KBM-7 (cell line): ENCODE data around the gene TMEFF2.

ENCODE experiments used
- DNase-seq: peaks from one replicate; pipeline ENCODE4 v3.0.0-alpha.2; 2015
- in situ Hi-C: fragments of 300-500 bp; cut with MboI; formaldehyde crosslinking; loops from 2 replicates; pipeline ENCODE4 v1.14.3; 2020; ENCODE audit warnings: low sequenced_read_pairs, low pct_unique_long_range_greater_than_20kb, mixed read lengths

Gene TMEFF2

GRCh38 chr2:191999101-191999841 lies 195.5 kb downstream of the TMEFF2 start:
- in situ Hi-C loops = no loop called here
- DNase-seq = no peak

DNA sequence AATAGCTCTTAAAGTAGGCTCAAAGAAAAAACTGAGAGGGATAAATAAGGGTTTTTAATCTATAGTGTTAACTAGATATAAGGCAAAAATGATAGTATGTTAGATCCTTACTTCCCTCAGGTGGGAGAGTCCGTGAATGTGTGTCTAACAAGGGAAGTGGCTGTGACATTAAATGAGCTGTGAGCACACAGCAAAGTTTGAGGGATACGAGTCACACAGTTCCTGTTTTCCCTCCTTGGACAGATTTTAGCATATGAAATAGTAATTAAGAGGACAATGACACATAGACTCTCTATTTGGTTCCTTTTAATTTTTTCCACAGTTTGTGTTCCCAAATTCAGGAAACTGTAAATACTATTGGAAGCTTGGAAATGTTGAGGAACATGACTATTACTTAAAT lies 199.4 kb downstream of the TMEFF2 start:
- in situ Hi-C loops = no loop called here
- DNase-seq = peak; percentile 5

GRCh38 chr2:191994749-191995148 lies 200.0 kb downstream of the TMEFF2 start:
- in situ Hi-C loops = no loop called here
- DNase-seq = no peak

GRCh38 chr2:191991442-191991841 lies 203.3 kb downstream of the TMEFF2 start:
- DNase-seq = no peak
- in situ Hi-C loops = no loop called here

- DNase-seq = no peak
- in situ Hi-C loops = no loop called here
These were observed 209.0 kb downstream of the TMEFF2 start for GRCh38 chr2:191985740-191986139.

DNA sequence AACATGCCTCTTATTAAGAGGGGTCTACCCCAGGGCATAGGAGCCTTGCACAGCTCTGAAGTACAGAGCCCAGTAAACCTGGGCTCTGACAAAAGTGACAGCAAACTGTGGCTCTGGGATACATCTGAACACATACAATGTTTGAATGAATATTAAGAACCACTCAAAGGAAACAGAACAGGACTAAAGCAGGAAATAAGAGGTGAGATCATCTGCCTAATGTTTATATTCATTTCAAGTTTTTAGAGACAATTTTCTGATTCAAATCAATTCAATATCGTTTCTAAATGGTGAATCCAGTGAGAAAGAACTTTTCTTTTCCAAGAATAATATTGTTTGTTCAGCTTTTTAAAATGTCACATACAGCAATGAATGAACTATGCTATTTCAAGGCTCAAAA lies 211.1 kb downstream of the TMEFF2 start:
- in situ Hi-C loops = no loop called here
- no peak for DNase-seq

DNA sequence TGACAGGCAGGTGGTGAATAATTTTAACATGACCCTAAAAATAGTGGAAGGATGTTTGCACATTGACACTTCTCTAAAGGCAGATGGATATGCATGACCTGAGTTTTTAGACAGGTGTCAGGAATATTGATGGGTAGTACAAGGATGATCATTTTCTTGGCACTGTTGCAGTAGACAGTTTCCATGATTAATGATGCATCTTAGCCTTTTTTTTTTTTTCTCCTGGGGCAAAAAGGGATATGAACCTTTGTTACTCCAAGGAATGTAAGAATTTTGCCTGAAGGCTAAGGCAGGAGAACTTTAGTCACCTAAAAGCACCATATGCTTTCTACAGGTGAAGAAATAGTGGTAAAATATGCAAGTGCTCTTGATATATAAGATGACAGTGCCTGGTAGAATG lies 211.5 kb downstream of the TMEFF2 start:
- in situ Hi-C loops = no loop called here
- no peak for DNase-seq

DNA sequence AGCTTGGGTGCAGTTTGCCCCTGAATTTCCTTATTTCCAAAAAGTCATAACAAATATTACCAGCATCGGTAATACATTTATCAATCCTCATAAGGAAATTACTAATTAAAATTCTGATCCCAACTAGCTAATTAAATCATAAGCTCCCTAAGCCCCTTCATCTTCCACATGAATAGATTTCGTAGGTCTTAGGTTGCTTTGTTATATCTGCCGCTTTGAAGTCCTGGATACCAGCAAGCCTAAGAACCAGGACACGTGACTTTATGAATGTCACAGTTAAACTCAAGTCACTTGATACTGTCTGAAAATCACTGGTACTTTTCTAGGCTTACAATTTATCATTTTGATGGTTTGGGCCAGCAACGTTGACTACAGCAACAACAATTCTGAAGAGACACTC lies 213.0 kb downstream of the TMEFF2 start:
- in situ Hi-C loops = no loop called here
- no peak for DNase-seq

GRCh38 chr2:191980483-191980882 lies 214.2 kb downstream of the TMEFF2 start:
- DNase-seq = no peak
- in situ Hi-C loops = no loop called here

- DNase-seq = no peak
- in situ Hi-C loops = no loop called here
These were observed 215.5 kb downstream of the TMEFF2 start for GRCh38 chr2:191979221-191979730.

DNA sequence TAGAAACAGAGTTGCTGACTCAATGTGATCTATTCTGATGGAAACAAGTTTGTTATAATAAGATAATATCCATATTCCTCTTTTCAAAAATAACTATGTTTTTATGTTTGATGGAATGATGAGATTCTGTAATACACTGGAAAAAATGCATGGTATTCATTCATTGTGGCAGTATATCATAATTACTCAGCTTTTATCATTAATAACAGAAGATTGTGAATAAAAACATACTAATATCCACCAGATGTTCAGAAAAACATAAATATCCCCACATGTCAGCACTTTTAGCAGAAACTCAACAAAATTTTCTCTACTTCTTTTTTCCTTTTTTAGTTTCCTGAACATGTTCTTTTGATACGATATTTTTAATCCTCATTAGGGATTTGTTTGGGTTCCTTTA lies 217.0 kb downstream of the TMEFF2 start:
- no peak for DNase-seq
- in situ Hi-C loops = no loop called here

DNA sequence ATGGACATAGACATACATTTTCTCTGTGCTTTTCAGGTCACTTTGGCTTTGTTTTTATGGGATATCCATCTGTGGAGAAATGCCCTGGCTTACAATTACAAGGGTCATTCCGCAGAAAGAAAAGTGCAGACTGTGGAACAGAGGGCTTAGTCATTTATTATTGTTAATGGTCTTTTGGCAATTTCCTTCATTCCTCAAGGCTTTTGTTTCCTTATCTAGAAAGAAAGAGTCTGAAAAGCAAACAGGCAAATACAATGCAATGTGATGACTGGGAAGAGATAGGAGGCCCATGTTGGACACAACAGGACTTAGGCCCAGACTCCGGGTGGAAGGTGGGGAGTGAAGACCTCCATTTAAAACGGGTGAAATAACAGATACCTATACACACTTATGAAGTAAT lies 218.3 kb downstream of the TMEFF2 start:
- DNase-seq = no peak
- in situ Hi-C loops = no loop called here

GRCh38 chr2:191974676-191975075 lies 220.1 kb downstream of the TMEFF2 start:
- in situ Hi-C loops = no loop called here
- DNase-seq = no peak

- in situ Hi-C loops = no loop called here
- DNase-seq = no peak
These were observed 223.9 kb downstream of the TMEFF2 start for GRCh38 chr2:191970867-191971266.

- no peak for DNase-seq
- in situ Hi-C loops = no loop called here
These were observed 226.6 kb downstream of the TMEFF2 start for GRCh38 chr2:191968120-191968519.

- in situ Hi-C loops = no loop called here
- no peak for DNase-seq
These were observed 229.0 kb downstream of the TMEFF2 start for GRCh38 chr2:191965733-191966132.

GRCh38 chr2:191961556-191961955 lies 233.2 kb downstream of the TMEFF2 start:
- no peak for DNase-seq
- in situ Hi-C loops = no loop called here

DNA sequence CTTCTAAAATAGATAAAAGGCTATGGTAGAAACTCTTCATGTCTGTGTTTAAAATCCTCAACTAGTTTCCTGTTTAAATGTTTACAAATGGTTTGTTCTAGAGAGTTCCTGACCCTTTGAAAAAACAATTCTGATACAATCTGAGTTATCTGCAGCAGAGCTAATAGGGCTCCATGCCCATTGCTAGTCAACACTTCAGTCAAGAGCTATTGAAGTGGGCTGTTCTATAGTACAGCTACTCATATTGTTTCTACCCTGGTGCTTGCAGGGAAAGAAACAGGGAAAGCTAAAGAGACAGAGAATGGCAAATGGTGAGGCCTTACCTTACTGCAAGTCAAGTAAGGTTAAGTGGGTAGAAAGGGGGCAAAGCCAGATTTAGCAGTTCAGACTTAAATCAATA lies 235.5 kb downstream of the TMEFF2 start:
- in situ Hi-C loops = no loop called here
- DNase-seq = no peak

DNA sequence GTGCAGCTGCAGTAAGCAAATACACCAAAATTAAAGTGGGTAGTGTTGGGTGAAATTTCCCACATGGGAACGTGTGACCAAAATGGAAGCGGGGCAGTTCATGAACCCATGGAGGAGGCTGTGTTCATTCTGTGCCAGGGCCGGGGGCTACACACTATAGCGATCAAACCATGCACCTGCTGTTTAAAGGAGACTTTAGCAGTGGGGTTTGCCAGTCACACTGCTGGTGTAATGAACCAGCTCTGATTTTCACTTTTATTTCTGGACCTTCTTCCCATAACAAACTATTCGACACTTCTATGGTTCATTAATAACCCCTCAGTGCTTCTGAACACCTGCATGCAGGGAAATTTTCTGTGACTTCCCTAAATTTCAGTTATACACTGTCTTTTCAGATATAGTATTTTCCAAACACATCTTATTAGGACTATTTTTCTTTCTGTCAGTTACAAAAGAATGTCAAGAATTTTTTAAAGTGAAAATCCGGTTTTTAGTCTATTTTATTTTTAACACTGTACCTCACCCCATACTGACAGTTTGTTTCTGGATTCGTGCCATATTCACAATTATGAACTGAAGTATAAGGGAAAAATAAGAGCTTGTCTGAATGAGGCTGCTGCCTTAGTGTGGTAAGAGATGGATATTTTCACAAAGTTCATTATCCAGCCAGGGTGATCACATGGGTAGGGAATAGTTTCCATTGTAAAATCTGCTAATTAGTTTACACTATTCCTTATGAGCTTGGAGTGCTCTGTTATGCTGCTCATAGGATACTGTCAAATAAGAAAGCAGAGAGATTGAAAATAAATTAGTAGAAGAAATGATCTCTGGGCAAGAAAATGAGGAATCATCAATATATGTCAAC lies 236.5 kb downstream of the TMEFF2 start:
- no peak for DNase-seq
- in situ Hi-C loops = no loop called here

GRCh38 chr2:191954451-191954850 lies 240.3 kb downstream of the TMEFF2 start:
- in situ Hi-C loops = no loop called here
- no peak for DNase-seq
